HEK293 (cell line): ENCODE data around the gene PLCL2.
A peak's percentile ranks its signal among the peaks of the same experiment; 100 is the strongest.

ENCODE experiments used
- CTCF ChIA-PET: fragments of 350-600 bp; formaldehyde crosslinking; extraction: SDS; loops from one replicate; lab custom pipeline; 2021; ENCODE audit warnings: antibody characterized with exemption; lab: Yijun Ruan, JAX
- POLR2A ChIA-PET: fragments of 300-600 bp; formaldehyde crosslinking; extraction: SDS; loops from one replicate; lab custom pipeline; 2020; ENCODE audit warnings: antibody characterized with exemption, inconsistent platforms; lab: Yijun Ruan, JAX
- H3K27ac ChIP-seq: fragments of 200-500 bp; sonication (Bioruptor generic); 2 replicates; pipeline ENCODE4 v1.5.1; 2014; ENCODE audit warnings: low read depth, low read length, control low read depth, inconsistent platforms; ENCODE audit errors: extremely low read depth
- H3K36me3 ChIP-seq, 2 experiments: fragments of 200-500 bp in 1 of 2; sonication (Bioruptor generic) in 1 of 2; 1 replicate in 1 of 2; 2 replicates in 1 of 2; pipeline ENCODE4 v1.5.1; 2014 to 2017; ENCODE audit warnings: inconsistent platforms in 2 of 2, low read length in 2 of 2; ENCODE audit not compliant: control insufficient read depth in 2 of 2, insufficient read depth in 1 of 2
- H3K4me1 ChIP-seq: fragments of 200-500 bp; sonication (Bioruptor generic); 2 replicates; pipeline ENCODE4 v1.5.1; 2014; ENCODE audit warnings: mild to moderate bottlenecking, low read length, inconsistent platforms; ENCODE audit not compliant: control insufficient read depth, insufficient read depth
- H3K4me3 ChIP-seq: 2 replicates; pipeline ENCODE4 v1.5.1; 2011; ENCODE audit warnings: low read depth, mild to moderate bottlenecking, control low read depth, low read length, moderate library complexity
- H3K9me3 ChIP-seq: fragments of 200-500 bp; sonication (Bioruptor generic); 2 replicates; pipeline ENCODE4 v1.5.1; 2014; ENCODE audit warnings: low read depth, low read length, inconsistent platforms; ENCODE audit not compliant: control insufficient read depth, insufficient read depth
- EGR2 ChIP-seq: fragments of 450-650 bp; formaldehyde crosslinking; IDR thresholded peaks from 2 replicates; pipeline ENCODE4 v1.5.1; 2016; ENCODE audit warnings: low read depth, missing biosample characterization, missing genetic modification characterization
- GLIS2 ChIP-seq: fragments of 450-650 bp; formaldehyde crosslinking; IDR thresholded peaks from 2 replicates; pipeline ENCODE4 v1.5.1; 2016; ENCODE audit warnings: missing biosample characterization, missing genetic modification characterization
- ZBTB21 ChIP-seq: fragments of 450-650 bp; formaldehyde crosslinking; IDR thresholded peaks from 2 replicates; pipeline ENCODE4 v1.5.1; 2017; ENCODE audit warnings: missing biosample characterization, missing genetic modification characterization
- ZBTB48 ChIP-seq: fragments of 450-650 bp; formaldehyde crosslinking; IDR thresholded peaks from 2 replicates; pipeline ENCODE4 v1.5.1; 2016; ENCODE audit warnings: missing biosample characterization, missing genetic modification characterization
- ZFHX2 ChIP-seq: fragments of 450-650 bp; formaldehyde crosslinking; conservative IDR thresholded peaks from 2 replicates; pipeline ENCODE4 v1.5.1; 2016; ENCODE audit warnings: missing biosample characterization, missing genetic modification characterization
- ZFP41 ChIP-seq: fragments of 450-650 bp; formaldehyde crosslinking; IDR thresholded peaks from 2 replicates; pipeline ENCODE4 v1.5.1; 2016; ENCODE audit warnings: missing biosample characterization, missing genetic modification characterization, borderline replicate concordance
- ZNF140 ChIP-seq: fragments of 450-650 bp; formaldehyde crosslinking; IDR thresholded peaks from 2 replicates; pipeline ENCODE4 v1.5.1; 2016; ENCODE audit warnings: missing biosample characterization, missing genetic modification characterization
- ZNF274 ChIP-seq, 2 experiments: fragments of 200-500 bp in 1 of 2; fragments of 450-650 bp in 1 of 2; sonication (Bioruptor generic) in 1 of 2; formaldehyde crosslinking in 1 of 2; IDR thresholded peaks; 2 replicates each; pipeline versions ENCODE4 v1.5.1 to v1.6.1; 2014 to 2016; ENCODE audit warnings: borderline replicate concordance in 1 of 2, inconsistent platforms in 1 of 2, low read length in 1 of 2, missing biosample characterization in 1 of 2, missing genetic modification characterization in 1 of 2
- ZNF341 ChIP-seq: fragments of 450-650 bp; formaldehyde crosslinking; IDR thresholded peaks from 2 replicates; pipeline ENCODE4; 2016; ENCODE audit warnings: low read depth, missing biosample characterization, missing genetic modification characterization
- ZNF354C ChIP-seq: fragments of 450-650 bp; formaldehyde crosslinking; IDR thresholded peaks from 2 replicates; pipeline ENCODE4 v1.5.1; 2016; ENCODE audit warnings: missing biosample characterization, missing genetic modification characterization, low read depth, borderline replicate concordance
- ZNF426 ChIP-seq: fragments of 450-650 bp; formaldehyde crosslinking; IDR thresholded peaks from 2 replicates; pipeline ENCODE4 v1.5.1; 2017; ENCODE audit warnings: missing biosample characterization, missing genetic modification characterization, mild to moderate bottlenecking, inconsistent platforms, moderate library complexity
- ZNF514 ChIP-seq: fragments of 450-650 bp; formaldehyde crosslinking; IDR thresholded peaks from 2 replicates; pipeline ENCODE4 v1.5.1; 2016; ENCODE audit warnings: missing biosample characterization, missing genetic modification characterization
- ZNF596 ChIP-seq: fragments of 450-650 bp; IDR thresholded peaks from 2 replicates; pipeline ENCODE4 v1.5.0; 2018; ENCODE audit warnings: missing biosample characterization, mild to moderate bottlenecking, missing genetic modification characterization, moderate library complexity
- ZNF621 ChIP-seq: fragments of 450-650 bp; formaldehyde crosslinking; IDR thresholded peaks from 2 replicates; pipeline ENCODE4 v1.5.1; 2017; ENCODE audit warnings: missing biosample characterization, missing genetic modification characterization
- ZNF623 ChIP-seq: fragments of 450-650 bp; formaldehyde crosslinking; IDR thresholded peaks from 2 replicates; pipeline ENCODE4 v1.5.1; 2016; ENCODE audit warnings: missing biosample characterization, missing genetic modification characterization
- ZNF785 ChIP-seq: fragments of 450-650 bp; formaldehyde crosslinking; IDR thresholded peaks from 2 replicates; pipeline ENCODE4 v1.5.1; 2016; ENCODE audit warnings: missing biosample characterization, missing genetic modification characterization
- ZSCAN16 ChIP-seq: fragments of 450-650 bp; formaldehyde crosslinking; IDR thresholded peaks from 2 replicates; pipeline ENCODE4 v1.5.1; 2016; ENCODE audit warnings: missing biosample characterization, missing genetic modification characterization
- TF ChIP-seq, protein P1 (sequence below): fragments of 450-650 bp; formaldehyde crosslinking; IDR thresholded peaks from 2 replicates; pipeline ENCODE4 v1.5.1; 2017; ENCODE audit warnings: missing biosample characterization, missing genetic modification characterization
- TF ChIP-seq, protein P2 (sequence below): fragments of 450-650 bp; formaldehyde crosslinking; IDR thresholded peaks from 2 replicates; pipeline ENCODE4 v1.5.1; 2016; ENCODE audit warnings: missing biosample characterization, missing genetic modification characterization
- TF ChIP-seq, protein P3 (sequence below): fragments of 450-650 bp; formaldehyde crosslinking; IDR thresholded peaks from 2 replicates; pipeline ENCODE4 v1.5.1; 2016; ENCODE audit warnings: missing biosample characterization, missing genetic modification characterization

Gene PLCL2

DNA sequence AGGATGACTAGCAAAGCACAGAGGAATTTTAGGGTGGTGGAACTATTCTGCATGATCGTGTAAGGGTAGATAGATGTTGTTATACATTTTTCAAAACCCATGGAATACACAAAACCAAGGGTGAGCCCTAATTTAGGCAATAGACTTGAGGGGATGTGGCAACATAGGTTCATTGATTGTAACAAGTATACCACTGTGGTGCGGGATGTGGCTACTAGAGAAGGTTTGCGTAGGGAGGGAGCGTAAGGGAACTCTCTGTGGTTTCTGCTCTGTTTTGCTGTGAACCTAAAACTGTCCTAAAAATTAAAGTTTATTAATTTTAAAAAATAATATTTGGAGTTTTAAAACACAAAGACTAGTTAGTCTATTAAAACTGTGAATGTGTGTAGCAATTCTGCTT is 202.8 kb downstream of the PLCL2 start:
- H3K36me3 ChIP-seq, result no peaks in the 10 kb centered on the region
- ChIA-PET CTCF (no interaction called here), POLR2A (no interaction called here)
- no peak overlapping the region for H3K27ac ChIP-seq
- TF ChIP-seq ZBTB21 (tag by site-specific recombination) (no peak), ZBTB48 (tag by site-specific recombination) (no peak)
- no peaks in the 10 kb centered on the region for H3K4me1 ChIP-seq
- H3K4me3 ChIP-seq, result no peak overlapping the region
- H3K9me3 ChIP-seq, result no peaks in the 10 kb centered on the region

DNA sequence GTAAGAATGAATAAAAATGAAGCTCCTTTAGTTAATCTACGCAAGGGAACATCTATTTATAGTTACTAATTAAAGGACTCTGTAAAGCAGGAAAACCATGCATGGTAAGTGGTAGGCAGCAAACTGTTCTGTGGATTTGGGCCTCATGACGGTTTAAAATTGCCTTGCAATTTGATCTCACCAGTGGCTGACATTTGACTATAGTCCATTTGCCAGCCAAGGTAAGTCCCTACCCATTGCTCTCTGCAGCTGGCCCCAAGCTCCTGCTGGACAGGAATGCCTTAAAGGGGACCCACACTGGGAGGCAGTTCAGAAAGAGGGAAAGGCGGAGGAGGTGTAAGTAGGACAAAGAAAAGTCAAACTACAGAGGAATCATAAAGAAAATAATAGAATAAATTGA is 203.3 kb downstream of the PLCL2 start:
- H3K27ac ChIP-seq, result no peak overlapping the region
- no peaks in the 10 kb centered on the region for H3K36me3 ChIP-seq
- ChIA-PET POLR2A (no interaction called here), CTCF (no interaction called here)
- H3K4me3 ChIP-seq, result no peak overlapping the region
- TF ChIP-seq, protein P1, sequence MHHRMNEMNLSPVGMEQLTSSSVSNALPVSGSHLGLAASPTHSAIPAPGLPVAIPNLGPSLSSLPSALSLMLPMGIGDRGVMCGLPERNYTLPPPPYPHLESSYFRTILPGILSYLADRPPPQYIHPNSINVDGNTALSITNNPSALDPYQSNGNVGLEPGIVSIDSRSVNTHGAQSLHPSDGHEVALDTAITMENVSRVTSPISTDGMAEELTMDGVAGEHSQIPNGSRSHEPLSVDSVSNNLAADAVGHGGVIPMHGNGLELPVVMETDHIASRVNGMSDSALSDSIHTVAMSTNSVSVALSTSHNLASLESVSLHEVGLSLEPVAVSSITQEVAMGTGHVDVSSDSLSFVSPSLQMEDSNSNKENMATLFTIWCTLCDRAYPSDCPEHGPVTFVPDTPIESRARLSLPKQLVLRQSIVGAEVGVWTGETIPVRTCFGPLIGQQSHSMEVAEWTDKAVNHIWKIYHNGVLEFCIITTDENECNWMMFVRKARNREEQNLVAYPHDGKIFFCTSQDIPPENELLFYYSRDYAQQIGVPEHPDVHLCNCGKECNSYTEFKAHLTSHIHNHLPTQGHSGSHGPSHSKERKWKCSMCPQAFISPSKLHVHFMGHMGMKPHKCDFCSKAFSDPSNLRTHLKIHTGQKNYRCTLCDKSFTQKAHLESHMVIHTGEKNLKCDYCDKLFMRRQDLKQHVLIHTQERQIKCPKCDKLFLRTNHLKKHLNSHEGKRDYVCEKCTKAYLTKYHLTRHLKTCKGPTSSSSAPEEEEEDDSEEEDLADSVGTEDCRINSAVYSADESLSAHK (tag by site-specific recombination), result no peak
- TF ChIP-seq ZNF785 (tag by site-specific recombination) (no peak), ZFP41 (no peak), ZNF354C (tag by site-specific recombination) (no peak), ZNF621 (tag by site-specific recombination) (no peak), ZNF596 (tag by site-specific recombination) (no peak), ZNF623 (tag by site-specific recombination) (no peak)
- H3K4me1 ChIP-seq, result no peaks in the 10 kb centered on the region
- H3K9me3 ChIP-seq, result no peaks in the 10 kb centered on the region

DNA sequence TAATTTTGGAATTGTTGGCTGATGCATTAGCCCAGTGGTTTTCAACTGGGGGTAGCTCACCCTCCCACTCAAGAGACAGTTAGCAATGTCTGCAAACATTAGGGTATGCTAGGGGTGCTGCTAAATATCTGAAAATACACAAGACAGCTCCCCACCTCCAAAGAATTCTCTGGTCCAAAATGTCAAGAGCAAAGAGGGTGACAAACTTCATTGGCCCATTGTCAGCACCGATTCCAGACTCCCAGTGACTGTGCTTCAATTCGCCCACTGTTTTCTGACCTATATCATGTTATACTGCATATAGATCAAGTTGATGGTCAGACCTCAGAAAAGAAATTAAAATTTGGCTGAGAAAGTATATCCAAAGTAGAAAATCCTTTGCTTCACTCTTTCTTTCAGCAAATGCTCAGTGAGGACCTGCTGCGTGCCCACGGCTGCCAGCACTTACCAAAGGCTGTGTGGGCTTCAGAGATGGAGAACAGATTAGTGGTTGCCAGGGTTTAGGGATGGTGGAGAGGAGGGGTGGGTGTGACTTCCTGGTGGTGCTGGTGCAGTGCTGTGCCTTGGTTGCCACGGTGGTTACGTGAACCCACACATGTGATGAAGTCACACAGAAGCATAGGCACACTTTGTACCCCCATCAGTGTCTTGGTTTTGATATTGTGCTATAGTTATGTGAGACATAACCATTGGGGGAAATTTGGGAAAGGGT is 204.0 kb downstream of the PLCL2 start:
- CTCF ChIA-PET, result no interaction called here
- Histone ChIP-seq H3K4me3 (no peak overlapping the region), H3K4me1 (no peaks in the 10 kb centered on the region), H3K9me3 (no peaks in the 10 kb centered on the region), H3K36me3 (no peaks in the 10 kb centered on the region), H3K27ac (no peak overlapping the region)
- TF ChIP-seq ZFHX2, result peak; percentile 68
- TF ChIP-seq ZNF426 (tag by site-specific recombination), result no peak
- peak; percentile 71 for TF ChIP-seq EGR2 (tag by site-specific recombination)
- POLR2A ChIA-PET, result no interaction called here

DNA sequence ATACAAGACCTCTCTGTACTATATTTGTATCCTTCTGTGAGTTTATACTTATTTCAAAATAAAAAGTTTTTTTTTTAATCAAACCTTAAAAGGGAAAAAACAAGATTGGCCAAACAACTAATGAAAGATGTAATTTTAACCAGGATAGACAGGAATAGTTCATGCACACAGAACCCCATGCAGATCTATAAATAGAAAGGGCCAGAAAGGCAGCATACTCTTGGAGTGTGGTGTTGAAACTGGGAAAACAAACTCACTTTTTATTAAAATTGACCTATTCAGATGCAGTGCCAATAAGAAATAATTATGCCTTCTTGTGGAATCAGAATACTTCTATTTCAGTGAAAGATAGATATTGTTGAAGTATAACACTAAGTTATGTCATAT is 204.6 kb downstream of the PLCL2 start:
- Histone ChIP-seq H3K36me3 (no peaks in the 10 kb centered on the region), H3K4me1 (no peaks in the 10 kb centered on the region), H3K27ac (no peak overlapping the region), H3K9me3 (no peaks in the 10 kb centered on the region), H3K4me3 (no peak overlapping the region)
- ChIA-PET POLR2A (no interaction called here), CTCF (no interaction called here)
- TF ChIP-seq, protein P2, sequence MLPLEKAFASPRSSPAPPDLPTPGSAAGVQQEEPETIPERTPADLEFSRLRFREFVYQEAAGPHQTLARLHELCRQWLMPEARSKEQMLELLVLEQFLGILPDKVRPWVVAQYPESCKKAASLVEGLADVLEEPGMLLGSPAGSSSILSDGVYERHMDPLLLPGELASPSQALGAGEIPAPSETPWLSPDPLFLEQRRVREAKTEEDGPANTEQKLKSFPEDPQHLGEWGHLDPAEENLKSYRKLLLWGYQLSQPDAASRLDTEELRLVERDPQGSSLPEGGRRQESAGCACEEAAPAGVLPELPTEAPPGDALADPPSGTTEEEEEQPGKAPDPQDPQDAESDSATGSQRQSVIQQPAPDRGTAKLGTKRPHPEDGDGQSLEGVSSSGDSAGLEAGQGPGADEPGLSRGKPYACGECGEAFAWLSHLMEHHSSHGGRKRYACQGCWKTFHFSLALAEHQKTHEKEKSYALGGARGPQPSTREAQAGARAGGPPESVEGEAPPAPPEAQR (tag by site-specific recombination), result no peak
- TF ChIP-seq ZNF140 (tag by site-specific recombination) (no peak), ZNF274 (IDR thresholded peaks at IDR 0.05; ENCODE audit: low read length) (no peak), ZNF274 (tag by site-specific recombination; IDR thresholded peaks at IDR 0.05; ENCODE audit: borderline replicate concordance) (no peak), ZNF341 (tag by site-specific recombination) (no peak), ZNF514 (tag by site-specific recombination) (no peak), GLIS2 (tag by site-specific recombination) (no peak), ZSCAN16 (tag by site-specific recombination) (no peak)
- TF ChIP-seq, protein P3, sequence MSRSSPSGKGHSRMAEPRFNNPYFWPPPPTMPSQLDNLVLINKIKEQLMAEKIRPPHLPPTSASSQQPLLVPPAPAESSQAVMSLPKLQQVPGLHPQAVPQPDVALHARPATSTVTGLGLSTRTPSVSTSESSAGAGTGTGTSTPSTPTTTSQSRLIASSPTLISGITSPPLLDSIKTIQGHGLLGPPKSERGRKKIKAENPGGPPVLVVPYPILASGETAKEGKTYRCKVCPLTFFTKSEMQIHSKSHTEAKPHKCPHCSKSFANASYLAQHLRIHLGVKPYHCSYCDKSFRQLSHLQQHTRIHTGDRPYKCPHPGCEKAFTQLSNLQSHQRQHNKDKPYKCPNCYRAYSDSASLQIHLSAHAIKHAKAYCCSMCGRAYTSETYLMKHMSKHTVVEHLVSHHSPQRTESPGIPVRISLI (tag by site-specific recombination), result no peak
